BLaER1 (cell line): Measurements from ENCODE around the gene TMEM131L.
"Not testable (repeated sequence)": the region's sequence is repeated elsewhere in the genome, so short reads cannot be mapped to it uniquely, and the experiment has no call there.

Source experiments
- H3K27ac ChIP-seq: shearing (Covaris generic); formaldehyde crosslinking; 2 replicates; pipeline ENCODE4 v1.8.1; 2022
- H3K27me3 ChIP-seq: shearing (Covaris generic); formaldehyde crosslinking; 2 replicates; pipeline ENCODE4 v1.8.1; 2022
- H3K36me3 ChIP-seq: shearing (Covaris generic); formaldehyde crosslinking; 2 replicates; pipeline ENCODE4 v1.8.1; 2022
- H3K4me1 ChIP-seq: shearing (Covaris generic); formaldehyde crosslinking; 2 replicates; pipeline ENCODE4 v1.8.1; 2022
- H3K4me2 ChIP-seq: shearing (Covaris generic); formaldehyde crosslinking; 2 replicates; pipeline ENCODE4 v1.8.1; 2022
- H3K4me3 ChIP-seq: shearing (Covaris generic); formaldehyde crosslinking; 2 replicates; pipeline ENCODE4 v1.8.1; 2022
- H3K9ac ChIP-seq: shearing (Covaris generic); formaldehyde crosslinking; 2 replicates; pipeline ENCODE4 v1.8.1; 2022
- H3K9me3 ChIP-seq: shearing (Covaris generic); formaldehyde crosslinking; 2 replicates; pipeline ENCODE4 v1.8.1; 2022
- H4K20me1 ChIP-seq: shearing (Covaris generic); formaldehyde crosslinking; 2 replicates; pipeline ENCODE4 v1.8.1; 2022
- Cebpa-rat ChIP-seq: shearing (Covaris generic); IDR thresholded peaks from 2 replicates; pipeline ENCODE4 v1.8.1; 2022

The TMEM131L gene

DNA sequence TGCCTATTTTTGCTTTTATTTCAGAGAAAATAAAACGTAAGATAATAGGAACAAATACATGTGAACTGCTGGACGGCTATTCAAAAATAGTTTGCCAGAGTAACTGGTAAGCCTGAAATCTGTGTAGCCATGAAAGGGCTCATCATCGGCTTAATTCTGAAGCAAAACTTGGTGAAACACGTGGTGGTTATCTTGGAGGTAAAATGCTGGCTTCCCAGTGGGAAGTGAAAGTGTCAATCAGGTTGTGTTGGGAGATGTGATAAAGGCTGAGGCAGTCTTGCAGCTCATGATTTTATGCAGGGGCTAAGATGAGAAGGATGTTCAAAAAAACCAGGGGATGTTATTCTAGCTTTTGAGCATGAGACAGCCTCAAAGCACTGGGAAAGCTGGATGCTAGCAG, 181.8 kb downstream of the TMEM131L start:
- Histone ChIP-seq H3K36me3 (no peaks in the 10 kb centered on the region; the same call in 1 of the 2 replicates), H4K20me1 (no peaks in the 10 kb centered on the region), H3K4me2 (peak overlapping the region; percentile 44), H3K9me3 (no peaks in the 10 kb centered on the region; the same call in 1 of the 2 replicates), H3K9ac (no peak overlapping the region), H3K27ac (no peak overlapping the region), H3K27me3 (no peaks in the 10 kb centered on the region), H3K4me3 (no peak overlapping the region), H3K4me1 (peaks cover 48% of the 10 kb centered on the region)
- TF ChIP-seq Cebpa-rat: no peak

DNA sequence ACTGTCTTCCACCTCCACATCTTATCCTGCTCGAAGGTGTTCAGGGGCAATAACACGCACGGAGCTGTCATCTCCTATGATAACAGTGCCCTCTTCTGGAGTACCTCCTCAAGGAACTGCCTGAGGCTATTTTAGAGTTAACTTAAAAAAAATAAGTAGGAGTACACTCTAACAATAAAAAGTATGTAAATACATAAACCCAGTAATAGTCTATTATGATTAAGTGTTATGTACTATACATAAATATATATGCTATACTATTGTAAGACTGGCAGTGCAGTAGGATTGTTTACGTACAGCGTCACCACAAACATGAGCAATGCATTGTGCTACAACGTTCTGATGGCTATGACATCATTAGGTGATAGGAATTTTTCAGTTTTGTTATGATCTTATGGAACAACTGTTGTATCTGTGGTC, 183.4 kb downstream of the TMEM131L start:
- TF ChIP-seq Cebpa-rat: no peak
- H3K9ac ChIP-seq: no peak overlapping the region
- no peak overlapping the region for H3K27ac ChIP-seq
- no peak overlapping the region for H3K4me3 ChIP-seq
- no peaks in the 10 kb centered on the region for H4K20me1 ChIP-seq
- H3K9me3 ChIP-seq: no peaks in the 10 kb centered on the region; the same call in 1 of the 2 replicates
- H3K36me3 ChIP-seq: no peaks in the 10 kb centered on the region; the same call in 1 of the 2 replicates
- no peaks in the 10 kb centered on the region for H3K27me3 ChIP-seq
- H3K4me2 ChIP-seq: no peak overlapping the region
- H3K4me1 ChIP-seq: peaks cover 36% of the 10 kb centered on the region

DNA sequence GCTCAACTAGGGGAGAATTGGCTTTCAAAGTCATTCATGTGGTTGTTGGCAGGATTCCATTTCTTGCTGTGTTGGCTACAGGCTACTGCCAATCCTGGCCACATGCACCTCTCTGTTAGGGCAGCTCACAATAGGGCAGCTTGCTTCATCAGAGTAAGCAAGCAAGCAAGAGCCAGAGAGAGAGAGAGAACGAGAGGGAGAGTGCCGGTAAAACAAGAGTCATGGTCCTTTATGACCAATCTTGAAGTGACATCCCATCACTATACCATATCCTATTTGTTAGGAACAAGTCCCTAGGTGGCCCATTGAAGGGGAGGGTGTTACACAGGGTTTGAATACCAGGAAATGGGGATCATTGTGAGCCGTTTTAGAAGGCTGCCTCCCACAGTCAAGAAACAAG, 185.0 kb downstream of the TMEM131L start:
- no peak for TF ChIP-seq Cebpa-rat
- peak overlapping the region; percentile 51 for H3K4me2 ChIP-seq
- H4K20me1 ChIP-seq: no peaks in the 10 kb centered on the region
- no peaks in the 10 kb centered on the region; the same call in 1 of the 2 replicates for H3K36me3 ChIP-seq
- peak overlapping the region; percentile 43 for H3K27ac ChIP-seq
- H3K9ac ChIP-seq: no peak overlapping the region
- no peaks in the 10 kb centered on the region for H3K9me3 ChIP-seq
- H3K4me1 ChIP-seq: peaks cover 43% of the 10 kb centered on the region
- H3K4me3 ChIP-seq: no peak overlapping the region
- no peaks in the 10 kb centered on the region for H3K27me3 ChIP-seq

DNA sequence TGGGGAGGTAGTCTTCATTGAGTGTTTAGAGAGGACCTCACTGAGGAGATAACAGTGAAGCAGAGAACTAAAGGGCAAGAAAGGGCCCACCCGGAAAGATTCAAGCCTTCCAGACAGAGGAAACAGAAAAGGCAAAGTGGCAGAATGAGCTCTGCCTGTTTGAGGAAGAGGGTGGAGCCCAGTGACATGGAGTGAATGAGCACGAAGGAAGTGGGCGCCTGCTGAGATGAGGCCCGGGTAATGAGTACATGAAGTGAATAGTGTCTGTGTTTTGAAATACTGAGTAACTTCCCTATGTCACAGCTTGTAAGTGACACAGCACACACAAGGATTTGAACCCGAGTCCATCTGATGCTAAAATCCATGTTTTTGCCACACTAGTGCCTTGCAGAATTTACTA, 185.4 kb downstream of the TMEM131L start:
- Histone ChIP-seq H3K27me3 (no peaks in the 10 kb centered on the region), H3K4me2 (peak overlapping the region; percentile 51), H3K9me3 (no peaks in the 10 kb centered on the region), H3K36me3 (no peaks in the 10 kb centered on the region; the same call in 1 of the 2 replicates), H3K4me1 (peaks cover 46% of the 10 kb centered on the region), H4K20me1 (no peaks in the 10 kb centered on the region), H3K27ac (peak overlapping the region; percentile 43), H3K4me3 (no peak overlapping the region), H3K9ac (no peak overlapping the region)
- TF ChIP-seq Cebpa-rat: no peak

DNA sequence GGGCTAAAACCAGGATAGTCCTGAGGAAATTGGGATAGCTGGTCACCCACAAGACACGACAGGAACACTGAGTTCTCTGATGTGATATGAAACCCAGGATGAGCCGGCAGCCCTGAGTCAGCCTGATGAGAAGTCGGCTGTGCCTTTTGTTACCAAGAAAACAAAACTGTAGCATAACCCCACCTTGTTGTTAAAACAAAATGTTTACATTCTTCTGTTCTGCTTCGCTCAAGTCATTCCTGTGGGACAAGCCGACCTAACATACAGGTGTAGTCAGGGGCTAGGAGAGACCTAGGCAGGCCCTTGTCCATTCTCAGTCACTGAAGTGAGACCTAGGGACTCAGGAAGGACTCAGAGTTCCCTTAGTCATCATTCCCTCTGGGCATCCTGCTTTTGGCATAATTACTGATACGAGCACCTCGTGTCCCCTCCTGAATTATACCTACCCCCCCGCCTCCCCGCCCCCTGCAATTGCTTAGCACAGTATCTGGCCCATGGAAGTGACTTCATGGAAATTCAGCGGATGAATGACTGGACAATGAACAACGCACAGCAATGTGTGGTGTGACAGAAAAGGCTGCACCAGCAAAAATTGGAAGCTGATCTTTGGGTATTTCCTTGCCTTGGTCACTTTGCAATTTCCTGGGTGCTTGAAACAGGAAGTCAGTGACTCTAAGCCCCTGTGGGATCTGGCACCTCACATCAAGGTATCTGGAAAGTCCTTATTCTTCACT, 186.1 kb downstream of the TMEM131L start:
- Histone ChIP-seq H3K27ac (peak overlapping the region; percentile 43; the same call in 1 of the 2 replicates), H3K4me3 (no peak overlapping the region), H3K9me3 (no peaks in the 10 kb centered on the region), H3K4me2 (peak overlapping the region; percentile 51), H3K36me3 (no peaks in the 10 kb centered on the region; the same call in 1 of the 2 replicates), H3K27me3 (no peaks in the 10 kb centered on the region), H3K4me1 (peaks cover 46% of the 10 kb centered on the region), H3K9ac (no peak overlapping the region), H4K20me1 (no peaks in the 10 kb centered on the region)
- no peak for TF ChIP-seq Cebpa-rat

DNA sequence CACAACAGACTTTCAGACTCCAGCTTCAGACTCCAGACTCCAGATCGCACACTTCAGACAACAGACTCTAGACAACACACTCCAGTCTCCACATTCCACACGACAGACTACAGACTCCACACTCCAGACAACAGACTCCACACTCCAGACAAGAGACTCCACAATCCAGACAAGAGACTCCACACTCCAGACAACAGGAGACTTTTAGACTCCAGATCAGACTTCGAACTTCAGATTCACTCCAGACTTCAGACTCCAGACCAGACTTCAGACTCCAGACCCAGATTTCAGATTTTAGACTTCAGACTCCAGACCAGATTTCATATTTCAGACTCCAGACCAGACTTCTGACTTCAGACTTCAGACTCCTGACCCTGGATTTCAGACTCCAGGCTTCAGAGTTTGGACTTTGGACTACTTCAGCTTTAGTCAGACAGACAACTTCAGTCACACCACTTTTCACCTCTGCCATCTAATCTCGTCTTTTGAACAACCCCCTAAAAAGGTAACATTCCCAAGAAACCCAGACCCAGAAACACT, 188.9 kb downstream of the TMEM131L start:
- Histone ChIP-seq H4K20me1 (no peaks in the 10 kb centered on the region), H3K4me1 (peaks cover 44% of the 10 kb centered on the region), H3K9me3 (peaks cover 9% of the 10 kb centered on the region; the same call in 1 of the 2 replicates), H3K4me3 (no peak overlapping the region), H3K27me3 (no peaks in the 10 kb centered on the region), H3K9ac (no peak overlapping the region), H3K36me3 (no peaks in the 10 kb centered on the region), H3K27ac (no peak overlapping the region), H3K4me2 (no peak overlapping the region; the same call in 1 of the 2 replicates)
- no peak for TF ChIP-seq Cebpa-rat

DNA sequence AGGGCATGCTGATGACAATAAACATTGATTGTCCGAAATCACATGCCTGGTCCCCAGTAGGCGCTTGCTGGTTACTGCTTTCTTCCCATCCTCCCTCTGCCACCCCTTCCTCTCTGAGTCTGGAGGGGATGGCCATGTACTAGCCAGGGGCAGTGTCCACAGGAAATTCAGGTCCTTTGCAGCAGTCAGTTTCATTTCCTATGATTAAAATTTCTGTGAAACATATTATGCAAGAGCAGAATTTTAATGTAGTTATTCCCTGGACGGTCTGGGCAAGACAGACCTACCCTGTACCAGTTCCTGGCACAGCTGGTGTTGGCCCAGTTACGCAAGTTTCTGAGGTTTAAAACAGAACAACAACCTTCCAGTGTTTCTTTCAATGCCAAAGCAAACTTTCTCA, 189.8 kb downstream of the TMEM131L start:
- peaks cover 42% of the 10 kb centered on the region for H3K4me1 ChIP-seq
- peak; percentile 43; the same call in 1 of the 2 replicates for TF ChIP-seq Cebpa-rat
- no peak overlapping the region; the same call in 1 of the 2 replicates for H3K4me2 ChIP-seq
- no peak overlapping the region for H3K4me3 ChIP-seq
- no peak overlapping the region for H3K9ac ChIP-seq
- peaks cover 9% of the 10 kb centered on the region; the same call in 1 of the 2 replicates for H3K9me3 ChIP-seq
- H4K20me1 ChIP-seq: no peaks in the 10 kb centered on the region
- no peaks in the 10 kb centered on the region for H3K36me3 ChIP-seq
- H3K27ac ChIP-seq: no peak overlapping the region
- no peaks in the 10 kb centered on the region for H3K27me3 ChIP-seq

DNA sequence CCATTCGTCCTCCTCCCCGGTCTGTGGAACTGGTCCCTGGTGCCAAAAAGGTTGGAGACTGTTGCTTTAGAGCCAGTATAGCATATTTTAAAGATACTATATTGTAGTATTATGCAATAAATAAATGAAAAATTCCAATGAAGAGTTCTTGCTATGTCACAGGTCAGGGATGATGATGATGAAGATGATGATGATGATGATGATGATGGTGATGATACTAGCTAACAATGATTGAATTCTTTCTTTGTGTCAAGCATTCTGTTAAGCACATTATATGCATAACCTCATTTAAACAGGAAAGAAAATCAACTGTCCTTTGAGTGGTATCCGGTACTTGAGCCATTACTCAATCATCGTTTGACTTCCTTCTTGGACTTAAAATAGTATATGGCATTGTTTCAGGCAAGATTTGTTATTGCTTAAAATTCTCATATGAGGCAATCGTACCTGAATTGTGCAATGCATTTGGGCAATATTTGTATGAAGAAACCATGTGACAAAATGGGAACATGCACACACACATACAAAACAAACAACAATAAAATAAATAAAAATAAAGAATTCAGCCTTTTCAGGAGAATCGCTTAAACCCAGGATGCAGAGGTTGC, 195.2 kb downstream of the TMEM131L start:
- peak overlapping the region; percentile 38 for H3K4me2 ChIP-seq
- peaks cover 23% of the 10 kb centered on the region for H3K4me1 ChIP-seq
- H3K9ac ChIP-seq: no peak overlapping the region
- H3K9me3 ChIP-seq: peaks cover 41% of the 10 kb centered on the region
- H3K27ac ChIP-seq: no peak overlapping the region
- TF ChIP-seq Cebpa-rat: peak; percentile 23; the same call in 1 of the 2 replicates
- H3K4me3 ChIP-seq: no peak overlapping the region
- no peaks in the 10 kb centered on the region for H3K36me3 ChIP-seq
- no peaks in the 10 kb centered on the region for H3K27me3 ChIP-seq
- H4K20me1 ChIP-seq: no peaks in the 10 kb centered on the region

DNA sequence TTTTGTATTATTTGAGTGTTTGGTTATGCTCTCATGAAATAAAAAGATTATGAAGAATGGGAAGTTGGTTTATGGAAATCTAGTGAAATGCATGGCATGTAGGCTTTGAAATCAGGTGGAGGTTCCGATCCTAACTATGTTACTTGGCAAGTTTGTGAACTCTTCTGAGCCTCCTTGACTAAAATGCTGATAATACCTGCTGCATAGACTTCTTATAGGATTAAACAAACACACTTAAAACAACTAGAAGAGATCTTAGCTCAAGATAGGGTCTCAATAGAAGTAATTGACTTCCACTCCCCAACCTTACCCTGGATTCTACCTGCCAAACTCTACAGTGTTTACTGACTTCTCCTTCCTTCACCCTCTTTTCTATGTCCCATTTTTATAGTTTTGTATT, 195.7 kb downstream of the TMEM131L start:
- H3K9me3 ChIP-seq: peaks cover 41% of the 10 kb centered on the region
- no peaks in the 10 kb centered on the region for H4K20me1 ChIP-seq
- no peaks in the 10 kb centered on the region for H3K27me3 ChIP-seq
- H3K27ac ChIP-seq: no peak overlapping the region
- peaks cover 21% of the 10 kb centered on the region for H3K4me1 ChIP-seq
- TF ChIP-seq Cebpa-rat: no peak
- H3K9ac ChIP-seq: no peak overlapping the region
- no peak overlapping the region for H3K4me3 ChIP-seq
- H3K36me3 ChIP-seq: no peaks in the 10 kb centered on the region
- H3K4me2 ChIP-seq: 0 out of 2 replicates have a peak overlapping the region, but pooled peaks have one; percentile 38

DNA sequence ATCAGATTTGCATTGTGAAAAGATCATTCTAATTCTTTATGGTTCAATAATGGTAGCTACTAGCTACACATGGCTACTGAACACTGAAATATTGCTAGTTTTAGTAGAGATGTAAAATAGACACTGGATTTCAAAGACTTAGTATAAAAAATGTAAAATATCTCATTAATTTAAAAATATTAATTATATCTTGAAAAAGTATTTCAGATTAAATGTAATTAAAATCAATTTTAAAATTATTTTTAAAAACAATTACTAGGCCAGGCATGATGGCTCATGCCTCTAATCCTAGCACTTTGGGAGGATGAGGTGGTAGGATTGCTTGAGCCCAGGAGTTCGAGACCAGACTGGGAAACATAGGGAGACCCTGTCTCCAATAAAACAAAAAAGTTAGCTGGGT, 197.5 kb downstream of the TMEM131L start:
- Histone ChIP-seq H3K4me1 (peaks cover 21% of the 10 kb centered on the region), H3K27me3 (no peaks in the 10 kb centered on the region), H3K4me2 (no peak overlapping the region), H3K4me3 (no peak overlapping the region), H3K36me3 (no peaks in the 10 kb centered on the region), H3K27ac (no peak overlapping the region), H3K9me3 (peaks cover 46% of the 10 kb centered on the region), H4K20me1 (no peaks in the 10 kb centered on the region), H3K9ac (no peak overlapping the region)
- TF ChIP-seq Cebpa-rat: no peak

DNA sequence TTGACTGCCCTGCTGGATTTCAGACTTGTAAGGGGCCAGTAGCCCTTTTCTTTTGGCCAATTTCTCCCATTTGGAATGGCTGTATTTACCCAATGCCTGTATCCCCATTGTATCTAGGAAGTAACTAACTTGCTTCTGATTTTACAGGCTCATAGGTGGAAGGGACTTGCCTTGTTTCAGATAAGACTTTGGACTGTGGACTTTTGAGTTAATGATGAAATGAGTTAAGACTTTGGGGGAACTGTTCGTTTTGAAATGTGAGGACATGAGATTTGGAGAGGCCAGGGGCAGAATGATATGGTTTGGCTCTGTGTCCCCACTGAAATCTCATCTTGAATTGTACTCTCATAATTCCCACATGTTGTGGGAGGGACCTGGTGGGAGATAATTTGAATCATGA, 200.3 kb downstream of the TMEM131L start:
- not testable (repeated sequence) for H3K4me3 ChIP-seq, H4K20me1 ChIP-seq, H3K27me3 ChIP-seq, H3K9ac ChIP-seq, H3K4me2 ChIP-seq, H3K36me3 ChIP-seq, H3K27ac ChIP-seq, H3K4me1 ChIP-seq
- peaks cover 40% of the 10 kb centered on the region for H3K9me3 ChIP-seq
